ENCODE results near the gene PHOSPHO2.

DNA sequence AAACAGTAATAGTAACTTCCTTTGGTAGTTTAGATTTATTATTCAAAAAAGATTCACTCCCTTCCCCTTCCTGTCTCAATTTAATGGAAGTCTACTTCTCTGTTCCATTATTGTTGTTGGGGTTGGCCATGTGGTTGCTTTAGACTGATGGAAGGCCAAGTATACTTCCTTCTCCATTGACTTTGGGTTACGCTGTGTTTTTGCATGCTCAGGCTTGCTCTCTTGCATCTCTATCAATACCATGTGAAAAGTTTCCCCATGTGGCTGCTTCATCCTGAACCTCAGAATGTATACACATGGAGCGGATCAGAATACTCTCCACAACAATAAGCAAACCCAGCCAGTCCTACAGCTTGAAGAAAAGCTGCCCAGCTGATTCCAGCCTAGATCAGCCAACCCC lies 20.3 kb upstream of the PHOSPHO2 start:
- TF ChIP-seq, protein P1, sequence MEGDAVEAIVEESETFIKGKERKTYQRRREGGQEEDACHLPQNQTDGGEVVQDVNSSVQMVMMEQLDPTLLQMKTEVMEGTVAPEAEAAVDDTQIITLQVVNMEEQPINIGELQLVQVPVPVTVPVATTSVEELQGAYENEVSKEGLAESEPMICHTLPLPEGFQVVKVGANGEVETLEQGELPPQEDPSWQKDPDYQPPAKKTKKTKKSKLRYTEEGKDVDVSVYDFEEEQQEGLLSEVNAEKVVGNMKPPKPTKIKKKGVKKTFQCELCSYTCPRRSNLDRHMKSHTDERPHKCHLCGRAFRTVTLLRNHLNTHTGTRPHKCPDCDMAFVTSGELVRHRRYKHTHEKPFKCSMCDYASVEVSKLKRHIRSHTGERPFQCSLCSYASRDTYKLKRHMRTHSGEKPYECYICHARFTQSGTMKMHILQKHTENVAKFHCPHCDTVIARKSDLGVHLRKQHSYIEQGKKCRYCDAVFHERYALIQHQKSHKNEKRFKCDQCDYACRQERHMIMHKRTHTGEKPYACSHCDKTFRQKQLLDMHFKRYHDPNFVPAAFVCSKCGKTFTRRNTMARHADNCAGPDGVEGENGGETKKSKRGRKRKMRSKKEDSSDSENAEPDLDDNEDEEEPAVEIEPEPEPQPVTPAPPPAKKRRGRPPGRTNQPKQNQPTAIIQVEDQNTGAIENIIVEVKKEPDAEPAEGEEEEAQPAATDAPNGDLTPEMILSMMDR (IDR thresholded peaks at IDR 0.05), result no peak
- TF ChIP-seq POLR2A (IDR thresholded peaks at IDR 0.05) (no peak), POLR2AphosphoS5 (IDR thresholded peaks at IDR 0.05) (no peak)
